ENCODE data around the gene METTL13. TPM values are rescaled to one million over a fixed set of nuclear protein-coding genes. Genes with fewer than 3 reads are reported as not detected.

METTL13 gene, protein sequence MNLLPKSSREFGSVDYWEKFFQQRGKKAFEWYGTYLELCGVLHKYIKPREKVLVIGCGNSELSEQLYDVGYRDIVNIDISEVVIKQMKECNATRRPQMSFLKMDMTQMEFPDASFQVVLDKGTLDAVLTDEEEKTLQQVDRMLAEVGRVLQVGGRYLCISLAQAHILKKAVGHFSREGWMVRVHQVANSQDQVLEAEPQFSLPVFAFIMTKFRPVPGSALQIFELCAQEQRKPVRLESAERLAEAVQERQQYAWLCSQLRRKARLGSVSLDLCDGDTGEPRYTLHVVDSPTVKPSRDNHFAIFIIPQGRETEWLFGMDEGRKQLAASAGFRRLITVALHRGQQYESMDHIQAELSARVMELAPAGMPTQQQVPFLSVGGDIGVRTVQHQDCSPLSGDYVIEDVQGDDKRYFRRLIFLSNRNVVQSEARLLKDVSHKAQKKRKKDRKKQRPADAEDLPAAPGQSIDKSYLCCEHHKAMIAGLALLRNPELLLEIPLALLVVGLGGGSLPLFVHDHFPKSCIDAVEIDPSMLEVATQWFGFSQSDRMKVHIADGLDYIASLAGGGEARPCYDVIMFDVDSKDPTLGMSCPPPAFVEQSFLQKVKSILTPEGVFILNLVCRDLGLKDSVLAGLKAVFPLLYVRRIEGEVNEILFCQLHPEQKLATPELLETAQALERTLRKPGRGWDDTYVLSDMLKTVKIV
- total RNA-seq = 15.8 TPM
- long read RNA-seq, transcript METTL13-201 (8 exons, 3,327 nt) = major isoform, 24 of 37 reads
- long read RNA-seq, partial matches to known transcripts = 1 of 37 reads
- long read RNA-seq, other reads (novel, unspliced or antisense) = 9 of 37 reads

- Histone ChIP-seq H3K9me3 (replicated peaks) (no peaks in the 10 kb centered on the region), H3K4me3 (peak within 1 kb of the TSS; percentile 91), H3K36me3 (peaks cover 23% of the 10 kb centered on the region), H3K4me1 (peaks cover 50% of the 10 kb centered on the region), H3K27me3 (ENCODE audit: low read depth) (no peaks in the 10 kb centered on the region), H3K27ac (replicated peaks) (peak within 1 kb of the TSS; percentile 94)
- peak; percentile 99 for DNase-seq
- intact Hi-C loops (cut with micrococcal nuclease) = no loop called here
- TF ChIP-seq, protein P1, sequence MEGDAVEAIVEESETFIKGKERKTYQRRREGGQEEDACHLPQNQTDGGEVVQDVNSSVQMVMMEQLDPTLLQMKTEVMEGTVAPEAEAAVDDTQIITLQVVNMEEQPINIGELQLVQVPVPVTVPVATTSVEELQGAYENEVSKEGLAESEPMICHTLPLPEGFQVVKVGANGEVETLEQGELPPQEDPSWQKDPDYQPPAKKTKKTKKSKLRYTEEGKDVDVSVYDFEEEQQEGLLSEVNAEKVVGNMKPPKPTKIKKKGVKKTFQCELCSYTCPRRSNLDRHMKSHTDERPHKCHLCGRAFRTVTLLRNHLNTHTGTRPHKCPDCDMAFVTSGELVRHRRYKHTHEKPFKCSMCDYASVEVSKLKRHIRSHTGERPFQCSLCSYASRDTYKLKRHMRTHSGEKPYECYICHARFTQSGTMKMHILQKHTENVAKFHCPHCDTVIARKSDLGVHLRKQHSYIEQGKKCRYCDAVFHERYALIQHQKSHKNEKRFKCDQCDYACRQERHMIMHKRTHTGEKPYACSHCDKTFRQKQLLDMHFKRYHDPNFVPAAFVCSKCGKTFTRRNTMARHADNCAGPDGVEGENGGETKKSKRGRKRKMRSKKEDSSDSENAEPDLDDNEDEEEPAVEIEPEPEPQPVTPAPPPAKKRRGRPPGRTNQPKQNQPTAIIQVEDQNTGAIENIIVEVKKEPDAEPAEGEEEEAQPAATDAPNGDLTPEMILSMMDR (IDR thresholded peaks at IDR 0.05; ENCODE audit: borderline replicate concordance) = no peak
These were observed at the start of gene METTL13 for GRCh38 chr1:171781176-171781875. Gene METTL13, plus strand, starts transcription at chr1:171781660. Its CDS starts 308 bp downstream, at chr1:171781968.

DNA sequence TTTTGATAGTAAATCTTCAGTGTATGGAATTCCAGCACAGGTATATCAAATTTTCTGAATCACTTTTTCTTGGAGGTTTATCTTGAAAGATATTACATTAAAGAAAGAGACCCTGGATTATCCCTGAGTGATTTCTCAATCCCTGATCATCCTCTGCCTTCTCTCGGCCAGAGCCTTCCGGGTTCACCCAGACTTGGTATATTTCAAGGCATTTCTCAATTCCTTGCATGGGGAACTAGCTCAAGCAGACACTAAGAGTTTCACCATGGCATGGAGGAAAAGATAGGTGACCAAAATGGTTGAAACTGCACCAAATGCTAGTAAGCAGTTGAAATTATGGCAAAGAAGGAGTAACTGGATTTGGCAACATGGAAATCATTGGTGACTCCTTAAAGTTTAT lies 45.3 kb upstream of the METTL13 start:
- Histone ChIP-seq H3K36me3 (peaks cover 34% of the 10 kb centered on the region), H3K4me3 (no peak overlapping the region), H3K4me1 (peaks cover 24% of the 10 kb centered on the region), H3K27me3 (ENCODE audit: low read depth) (no peaks in the 10 kb centered on the region), H3K27ac (replicated peaks) (no peak overlapping the region), H3K9me3 (replicated peaks) (no peaks in the 10 kb centered on the region)
- no peak for DNase-seq
- intact Hi-C loops (cut with micrococcal nuclease) = no loop called here
- TF ChIP-seq, protein P1 (IDR thresholded peaks at IDR 0.05; ENCODE audit: borderline replicate concordance) = no peak

- Histone ChIP-seq H3K36me3 (peaks cover 29% of the 10 kb centered on the region), H3K9me3 (replicated peaks) (no peaks in the 10 kb centered on the region), H3K4me3 (no peak overlapping the region), H3K27me3 (ENCODE audit: low read depth) (no peaks in the 10 kb centered on the region), H3K27ac (replicated peaks) (no peak overlapping the region), H3K4me1 (peaks cover 41% of the 10 kb centered on the region)
- no peak for DNase-seq
- intact Hi-C loops (cut with micrococcal nuclease) = no loop called here
- TF ChIP-seq, protein P1 (IDR thresholded peaks at IDR 0.05; ENCODE audit: borderline replicate concordance) = no peak
These were observed 42.5 kb upstream of the METTL13 start for GRCh38 chr1:171738911-171739310.

GRCh38 chr1:171739656-171740055 lies 41.8 kb upstream of the METTL13 start:
- H3K4me1 ChIP-seq = peaks cover 42% of the 10 kb centered on the region
- H3K36me3 ChIP-seq = peaks cover 29% of the 10 kb centered on the region
- no peak overlapping the region for H3K4me3 ChIP-seq
- no peaks in the 10 kb centered on the region for H3K9me3 ChIP-seq (replicated peaks)
- no peaks in the 10 kb centered on the region for H3K27me3 ChIP-seq (ENCODE audit: low read depth)
- intact Hi-C loops (cut with micrococcal nuclease) = no loop called here
- no peak overlapping the region for H3K27ac ChIP-seq (replicated peaks)
- TF ChIP-seq, protein P1 (IDR thresholded peaks at IDR 0.05; ENCODE audit: borderline replicate concordance) = no peak
- DNase-seq = no peak

- intact Hi-C loops (cut with micrococcal nuclease) = no loop called here
- TF ChIP-seq, protein P1 (IDR thresholded peaks at IDR 0.05; ENCODE audit: borderline replicate concordance) = no peak
- Histone ChIP-seq H3K4me1 (peaks cover 42% of the 10 kb centered on the region), H3K36me3 (peaks cover 28% of the 10 kb centered on the region), H3K4me3 (peak overlapping the region; percentile 93), H3K27me3 (ENCODE audit: low read depth) (no peaks in the 10 kb centered on the region), H3K9me3 (replicated peaks) (no peaks in the 10 kb centered on the region), H3K27ac (replicated peaks) (no peak overlapping the region)
- no peak for DNase-seq
These were observed 41.0 kb upstream of the METTL13 start for GRCh38 chr1:171740356-171740863.

All from left ventricle myocardium inferior (tissue), 1 donor.